GM21619 (cell line): ENCODE results near the gene CD84.
"Not testable (repeated sequence)": the region's sequence is repeated elsewhere in the genome, so short reads cannot be mapped to it uniquely, and the experiment has no call there.

Experiments
- ATAC-seq: cut with Tn5 transposase; IDR thresholded peaks from one replicate; pipeline ENCODE4 v1.9.1; 2021; ENCODE audit not compliant: unreplicated experiment

Gene CD84

GRCh38 chr1:160579216-160579701 is at the start of gene CD84:
Gene CD84 (minus strand): TSS chr1:160579496. CDS start chr1:160579437, 59 bp downstream.
- peak; percentile 38 for ATAC-seq

- ATAC-seq: no peak
Observed at GRCh38 chr1:160628799-160629263, 49.5 kb upstream of the CD84 start.

GRCh38 chr1:160627677-160628289 is 48.5 kb upstream of the CD84 start:
- not testable (repeated sequence) for ATAC-seq

GRCh38 chr1:160626509-160627342 is 47.4 kb upstream of the CD84 start:
- peak; percentile 30 for ATAC-seq

- ATAC-seq: no peak
Observed at GRCh38 chr1:160625725-160626498, 46.6 kb upstream of the CD84 start.

- ATAC-seq: no peak
Observed at GRCh38 chr1:160625321-160625720, 46.0 kb upstream of the CD84 start.

- peak; percentile 26 for ATAC-seq
Observed at GRCh38 chr1:160624464-160624863, 45.2 kb upstream of the CD84 start.

- no peak for ATAC-seq
Observed at GRCh38 chr1:160623862-160624261, 44.6 kb upstream of the CD84 start.

- ATAC-seq: no peak
Observed at GRCh38 chr1:160623227-160623633, 43.9 kb upstream of the CD84 start.

GRCh38 chr1:160622501-160623226 is 43.4 kb upstream of the CD84 start:
- no peak for ATAC-seq

- ATAC-seq: no peak
Observed at GRCh38 chr1:160621633-160622413, 42.5 kb upstream of the CD84 start.

GRCh38 chr1:160620942-160621632 is 41.8 kb upstream of the CD84 start:
- ATAC-seq: no peak

- ATAC-seq: no peak
Observed at GRCh38 chr1:160619742-160620277, 40.5 kb upstream of the CD84 start.

GRCh38 chr1:160618763-160619274 is 39.5 kb upstream of the CD84 start:
- no peak for ATAC-seq

- ATAC-seq: no peak
Observed at GRCh38 chr1:160618327-160618726, 39.0 kb upstream of the CD84 start.

GRCh38 chr1:160615660-160616059 is 36.4 kb upstream of the CD84 start:
- no peak for ATAC-seq

- no peak for ATAC-seq
Observed at GRCh38 chr1:160614410-160614809, 35.1 kb upstream of the CD84 start.

GRCh38 chr1:160612613-160613218 is 33.4 kb upstream of the CD84 start:
- ATAC-seq: no peak
